GM12878 (cell line): ENCODE measurements around the gene FGD3. TPM values are rescaled to one million over a fixed set of nuclear protein-coding genes. Genes with fewer than 3 reads are reported as not detected.
A peak's percentile ranks its signal among the peaks of the same experiment; 100 is the strongest.

Source experiments
- ATAC-seq: fragments of 200-7000 bp; cut with Tn5 transposase; 3 replicates; pipeline ENCODE4 v1.9.1; 2020; ENCODE audit warnings: mild to moderate bottlenecking, moderate library complexity
- BruUV-seq: library from RNA; stranded (reverse); fragments of 400-500 nt; replicated peaks from 2 replicates; lab custom pipeline; 2021; lab: Mats Ljungman, UMichigan
- CTCF ChIA-PET: fragments of 300-600 bp; sonication (Branson Sonifier 250); formaldehyde crosslinking; extraction: SDS; loops from one replicate; lab custom pipeline; 2021; ENCODE audit warnings: inconsistent platforms; lab: Yijun Ruan, JAX
- POLR2A ChIA-PET: fragments of 350-600 bp; formaldehyde crosslinking; extraction: SDS; loops from one replicate; lab custom pipeline; 2021; ENCODE audit warnings: inconsistent platforms; lab: Charles Lee
- RAD21 ChIA-PET: fragments of 300-600 bp; sonication (Branson Sonifier 250); formaldehyde crosslinking; loops from one replicate; lab custom pipeline; 2023; ENCODE audit warnings: antibody characterized with exemption; ENCODE audit not compliant: unreplicated experiment; lab: Charles Lee
- SMC1A ChIA-PET: fragments of 300-600 bp; sonication (Branson Sonifier 250); formaldehyde crosslinking; loops from one replicate; lab custom pipeline; 2023; ENCODE audit not compliant: unreplicated experiment, uncharacterized antibody; lab: Charles Lee
- DNase-seq: peaks from one replicate; pipeline ENCODE4 v3.0.0-alpha.2; 2011; ENCODE audit warnings: low read depth, low spot score
- FAIRE-seq: peaks from 3 replicates; lab custom pipeline; 2011; peaks lifted over from hg19 to GRCh38; lab: Jason Lieb, UNC
- H2AFZ ChIP-seq: 2 replicates; pipeline ENCODE4 v1.6.0; 2011; ENCODE audit warnings: low read depth, low read length, control low read depth; ENCODE audit not compliant: control insufficient read depth
- H3K27ac ChIP-seq: 2 replicates; pipeline ENCODE4 v1.5.1; 2011; ENCODE audit warnings: control low read depth; ENCODE audit not compliant: control insufficient read depth, insufficient read depth
- H3K27me3 ChIP-seq, 2 experiments: replicated peaks in 1 of 2; 2 replicates each; pipeline versions ENCODE4 v1.6.0 to v1.6.1; 2011; ENCODE audit warnings: low read length in 1 of 2; ENCODE audit not compliant: control insufficient read depth in 2 of 2, insufficient read depth in 2 of 2
- H3K36me3 ChIP-seq, 2 experiments: 2 replicates each; pipeline ENCODE4 v1.5.1; 2011; ENCODE audit warnings: low read length in 1 of 2; ENCODE audit not compliant: control insufficient read depth in 2 of 2, insufficient read depth in 2 of 2
- H3K4me1 ChIP-seq: 2 replicates; pipeline ENCODE4 v1.6.1; 2011; ENCODE audit warnings: mild to moderate bottlenecking, low read length, moderate library complexity, mixed read lengths; ENCODE audit not compliant: control insufficient read depth, insufficient read depth
- H3K4me2 ChIP-seq: 2 replicates; pipeline ENCODE4 v1.6.0; 2011; ENCODE audit warnings: control low read depth; ENCODE audit not compliant: control insufficient read depth, insufficient read depth
- H3K4me3 ChIP-seq: fragments of 200-600 bp; sonication (generic); 2 replicates; pipeline ENCODE4 v1.5.1; 2016
- H3K79me2 ChIP-seq: 2 replicates; pipeline ENCODE4 v1.6.0; 2011; ENCODE audit warnings: low read length; ENCODE audit not compliant: control insufficient read depth, insufficient read depth
- H3K9ac ChIP-seq: 2 replicates; pipeline ENCODE4 v1.8.0; 2011; ENCODE audit warnings: low read length, control low read depth, mixed read lengths; ENCODE audit not compliant: control insufficient read depth, insufficient read depth
- H3K9me3 ChIP-seq: replicated peaks from 3 replicates; pipeline ENCODE4 v1.5.1; 2011; ENCODE audit warnings: mild to moderate bottlenecking, low read length; ENCODE audit not compliant: control insufficient read depth, insufficient read depth
- H4K20me1 ChIP-seq: 2 replicates; pipeline ENCODE4 v1.6.0; 2011; ENCODE audit not compliant: control insufficient read depth, insufficient read depth
- BCL11A ChIP-seq: IDR thresholded peaks from 2 replicates; pipeline ENCODE4 v1.6.1; 2011; ENCODE audit warnings: low read depth, low read length
- EED ChIP-seq: sonication (generic); IDR thresholded peaks from 2 replicates; pipeline ENCODE4 v1.6.1; 2016; ENCODE audit warnings: antibody characterized with exemption, low read depth
- PKNOX1 ChIP-seq: fragments of 450-650 bp; IDR thresholded peaks from 2 replicates; pipeline ENCODE4 v1.6.1; 2016; ENCODE audit warnings: mild to moderate bottlenecking
- PML ChIP-seq: IDR thresholded peaks from 2 replicates; pipeline ENCODE4 v1.6.1; 2012; ENCODE audit warnings: low read length, inconsistent platforms
- RB1 ChIP-seq: fragments of 450-650 bp; formaldehyde crosslinking; IDR thresholded peaks from 2 replicates; pipeline ENCODE4 v1.6.1; 2017; ENCODE audit warnings: mild to moderate bottlenecking, borderline replicate concordance
- RUNX3 ChIP-seq: IDR thresholded peaks from 2 replicates; pipeline ENCODE4 v1.6.1; 2012; ENCODE audit warnings: low read length, inconsistent platforms
- SIN3A ChIP-seq: IDR thresholded peaks from 2 replicates; pipeline ENCODE4 v1.6.1; 2012; ENCODE audit warnings: low read depth, low read length, improper control_type of control experiment
- SIX5 ChIP-seq: IDR thresholded peaks from 2 replicates; pipeline ENCODE4 v1.6.1; 2011; ENCODE audit warnings: mild to moderate bottlenecking, low read depth, low read length, moderate library complexity; ENCODE audit not compliant: severe bottlenecking
- SMC3 ChIP-seq: IDR thresholded peaks from 2 replicates; pipeline ENCODE4 v1.6.1; 2011; ENCODE audit warnings: low read length, improper control_type of control experiment, borderline replicate concordance
- SPI1 ChIP-seq: IDR thresholded peaks from 2 replicates; pipeline ENCODE4 v1.6.1; 2011; ENCODE audit warnings: low read depth, mild to moderate bottlenecking, low read length, moderate library complexity, borderline replicate concordance; ENCODE audit not compliant: insufficient read depth
- WGBS: methylation state at CpG from one replicate; pipeline ENCODE4 v1.1.6; 2016; ENCODE audit warnings: low lambda C conversion rate; ENCODE audit not compliant: insufficient replicate concordance, insufficient coverage; ENCODE audit errors: missing lambda C conversion rate; 5-methylcytosine and 5-hydroxymethylcytosine counted together
- in situ Hi-C: fragments of 300-500 bp; cut with MboI; formaldehyde crosslinking; loops from 9 replicates; pipeline ENCODE4 v1.14.3; 2018; ENCODE audit warnings: mixed read lengths
- intact Hi-C: fragments of 100-400 bp; cut with micrococcal nuclease; formaldehyde crosslinking; loops from one replicate; pipeline ENCODE4 v1.14.2; 2022; ENCODE audit not compliant: unreplicated experiment
- polyA plus RNA-seq, 11 experiments: library from polyadenylated mRNA; depleted of rRNA in 4 of 11; unstranded in 6 of 11; stranded (reverse) in 5 of 11; fragments of >200 nt; fragmentation: Nextera tagmentation in 4 of 11; fragmentation: Illumina TruSeq in 1 of 11; extraction: Ambion mirVana in 4 of 11; extraction: Trizol in 1 of 11; gene quantifications; 1 replicate in 1 of 11; 2 replicates in 10 of 11; pipeline versions ENCODE4 v1.2.1 to v1.2.3, GENCODE V29; 2011 to 2016; ENCODE audit warnings: inconsistent platforms in 2 of 11, missing spikeins in 2 of 11, low read depth in 1 of 11
- total RNA-seq, 4 experiments: library from RNA; depleted of rRNA in 3 of 4; stranded (reverse); fragments of >200 nt in 3 of 4; fragmentation: Illumina TruSeq in 1 of 4; extraction: Trizol in 1 of 4; gene quantifications; 2 replicates each; pipeline versions ENCODE4 v1.2.1 to v1.2.3, GENCODE V29; 2013 to 2021
- TF ChIP-seq, protein P1 (sequence below): IDR thresholded peaks from 2 replicates; pipeline ENCODE4 v1.6.1; 2011; ENCODE audit warnings: mild to moderate bottlenecking, low read depth, low read length, moderate library complexity; ENCODE audit not compliant: insufficient replicate concordance
- TF ChIP-seq, protein P2 (sequence below): fragments of 450-650 bp; IDR thresholded peaks from 2 replicates; pipeline ENCODE4 v1.6.1; 2016; ENCODE audit warnings: mild to moderate bottlenecking, moderate library complexity, borderline replicate concordance
- TF ChIP-seq, protein P3 (sequence below): IDR thresholded peaks from 2 replicates; pipeline ENCODE4 v1.6.1; 2011; ENCODE audit warnings: borderline replicate concordance, low read depth, mild to moderate bottlenecking, moderate library complexity, mixed read lengths, low read length; ENCODE audit not compliant: insufficient read depth; ENCODE audit errors: extremely low read length

Gene FGD3
- total and polyA plus RNA-seq, 10 of the 15 experiments (the other 5 are each of a cell fraction or from before 2014, with no cell fraction given), result 0.26 to 18.1 (median 12.4) TPM

GRCh38 chr9:92954049-92954861, 6.9 kb downstream of the FGD3 start:
- ChIA-PET SMC1A (interaction anchor here (0.5 to 3.1 kb wide), 10 partner anchors 10 to 349 kb away, joined by 3 to 10 read pairs (median 3); no protein-coding TSS in a partner anchor), RAD21 (interaction anchor here (0.6 to 2.3 kb wide), 4 partner anchors 47 to 155 kb away, joined by 3 to 13 read pairs (median 4); no protein-coding TSS in a partner anchor), CTCF (interaction anchor here (0.6 to 6.8 kb wide), 12 partner anchors 9 to 348 kb away, joined by 3 to 100 read pairs (median 4); no protein-coding TSS in a partner anchor), POLR2A (interaction anchor here (0.5 to 1.5 kb wide), 3 partner anchors 11 to 163 kb away, joined by 3 to 4 read pairs (median 3); no protein-coding TSS in a partner anchor)
- peaks cover 13% of the 10 kb centered on the region for H3K4me1 ChIP-seq
- 0 out of 2 replicates have a peak overlapping the region, but pooled peaks have one; percentile 9 for H3K27ac ChIP-seq
- in situ Hi-C loops, result loop anchor here (10.0 kb wide), 1 partner anchor 351 kb away; no protein-coding TSS in a partner anchor
- H3K9ac ChIP-seq, result peak overlapping the region; percentile 7; the same call in 1 of the 2 replicates
- peak overlapping the region; percentile 58 for H3K4me2 ChIP-seq
- intact Hi-C loops, result no loop called here
- ATAC-seq (peak; percentile 79), DNase-seq (peak; percentile 61), FAIRE-seq (peak; percentile 72)
- no peaks in the 10 kb centered on the region for H3K9me3 ChIP-seq
- peak overlapping the region; percentile 64 for H2AFZ ChIP-seq
- H3K27me3 ChIP-seq, result peaks cover 1 to 5% of the 10 kb centered on the region in 2 experiments; a peak in 3 of 4 replicates
- no peaks in the 10 kb centered on the region for H4K20me1 ChIP-seq
- peak overlapping the region; percentile 3; the same call in 1 of the 2 replicates for H3K4me3 ChIP-seq
- BruUV-seq, result no TSS peak
- no peaks in the 10 kb centered on the region for H3K79me2 ChIP-seq
- H3K36me3 ChIP-seq, result no peaks in the 10 kb centered on the region
- WGBS, result 58% methylated on average over 9 of the region's 10 CpGs
- TF ChIP-seq SIX5 (no peak), SIN3A (no peak), PKNOX1 (no peak), RUNX3 (peak; percentile 85), SMC3 (no peak), BCL11A (no peak), PML (no peak), EED (peak; percentile 57; the same call in 1 of the 2 replicates), SPI1 (peak; percentile 11; the same call in 1 of the 2 replicates), RB1 (no peak)
- TF ChIP-seq, protein P1, sequence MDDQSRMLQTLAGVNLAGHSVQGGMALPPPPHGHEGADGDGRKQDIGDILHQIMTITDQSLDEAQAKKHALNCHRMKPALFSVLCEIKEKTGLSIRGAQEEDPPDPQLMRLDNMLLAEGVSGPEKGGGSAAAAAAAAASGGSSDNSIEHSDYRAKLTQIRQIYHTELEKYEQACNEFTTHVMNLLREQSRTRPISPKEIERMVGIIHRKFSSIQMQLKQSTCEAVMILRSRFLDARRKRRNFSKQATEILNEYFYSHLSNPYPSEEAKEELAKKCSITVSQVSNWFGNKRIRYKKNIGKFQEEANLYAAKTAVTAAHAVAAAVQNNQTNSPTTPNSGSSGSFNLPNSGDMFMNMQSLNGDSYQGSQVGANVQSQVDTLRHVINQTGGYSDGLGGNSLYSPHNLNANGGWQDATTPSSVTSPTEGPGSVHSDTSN, result no peak
- TF ChIP-seq, protein P2, sequence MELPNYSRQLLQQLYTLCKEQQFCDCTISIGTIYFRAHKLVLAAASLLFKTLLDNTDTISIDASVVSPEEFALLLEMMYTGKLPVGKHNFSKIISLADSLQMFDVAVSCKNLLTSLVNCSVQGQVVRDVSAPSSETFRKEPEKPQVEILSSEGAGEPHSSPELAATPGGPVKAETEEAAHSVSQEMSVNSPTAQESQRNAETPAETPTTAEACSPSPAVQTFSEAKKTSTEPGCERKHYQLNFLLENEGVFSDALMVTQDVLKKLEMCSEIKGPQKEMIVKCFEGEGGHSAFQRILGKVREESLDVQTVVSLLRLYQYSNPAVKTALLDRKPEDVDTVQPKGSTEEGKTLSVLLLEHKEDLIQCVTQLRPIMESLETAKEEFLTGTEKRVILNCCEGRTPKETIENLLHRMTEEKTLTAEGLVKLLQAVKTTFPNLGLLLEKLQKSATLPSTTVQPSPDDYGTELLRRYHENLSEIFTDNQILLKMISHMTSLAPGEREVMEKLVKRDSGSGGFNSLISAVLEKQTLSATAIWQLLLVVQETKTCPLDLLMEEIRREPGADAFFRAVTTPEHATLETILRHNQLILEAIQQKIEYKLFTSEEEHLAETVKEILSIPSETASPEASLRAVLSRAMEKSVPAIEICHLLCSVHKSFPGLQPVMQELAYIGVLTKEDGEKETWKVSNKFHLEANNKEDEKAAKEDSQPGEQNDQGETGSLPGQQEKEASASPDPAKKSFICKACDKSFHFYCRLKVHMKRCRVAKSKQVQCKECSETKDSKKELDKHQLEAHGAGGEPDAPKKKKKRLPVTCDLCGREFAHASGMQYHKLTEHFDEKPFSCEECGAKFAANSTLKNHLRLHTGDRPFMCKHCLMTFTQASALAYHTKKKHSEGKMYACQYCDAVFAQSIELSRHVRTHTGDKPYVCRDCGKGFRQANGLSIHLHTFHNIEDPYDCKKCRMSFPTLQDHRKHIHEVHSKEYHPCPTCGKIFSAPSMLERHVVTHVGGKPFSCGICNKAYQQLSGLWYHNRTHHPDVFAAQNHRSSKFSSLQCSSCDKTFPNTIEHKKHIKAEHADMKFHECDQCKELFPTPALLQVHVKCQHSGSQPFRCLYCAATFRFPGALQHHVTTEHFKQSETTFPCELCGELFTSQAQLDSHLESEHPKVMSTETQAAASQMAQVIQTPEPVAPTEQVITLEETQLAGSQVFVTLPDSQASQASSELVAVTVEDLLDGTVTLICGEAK, result no peak
- TF ChIP-seq, protein P3, sequence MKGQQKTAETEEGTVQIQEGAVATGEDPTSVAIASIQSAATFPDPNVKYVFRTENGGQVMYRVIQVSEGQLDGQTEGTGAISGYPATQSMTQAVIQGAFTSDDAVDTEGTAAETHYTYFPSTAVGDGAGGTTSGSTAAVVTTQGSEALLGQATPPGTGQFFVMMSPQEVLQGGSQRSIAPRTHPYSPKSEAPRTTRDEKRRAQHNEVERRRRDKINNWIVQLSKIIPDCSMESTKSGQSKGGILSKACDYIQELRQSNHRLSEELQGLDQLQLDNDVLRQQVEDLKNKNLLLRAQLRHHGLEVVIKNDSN, result no peak
